ENCODE data around the gene GPR157.
"Not testable (repeated sequence)": the region's sequence is repeated elsewhere in the genome, so short reads cannot be mapped to it uniquely, and the experiment has no call there.

DNA sequence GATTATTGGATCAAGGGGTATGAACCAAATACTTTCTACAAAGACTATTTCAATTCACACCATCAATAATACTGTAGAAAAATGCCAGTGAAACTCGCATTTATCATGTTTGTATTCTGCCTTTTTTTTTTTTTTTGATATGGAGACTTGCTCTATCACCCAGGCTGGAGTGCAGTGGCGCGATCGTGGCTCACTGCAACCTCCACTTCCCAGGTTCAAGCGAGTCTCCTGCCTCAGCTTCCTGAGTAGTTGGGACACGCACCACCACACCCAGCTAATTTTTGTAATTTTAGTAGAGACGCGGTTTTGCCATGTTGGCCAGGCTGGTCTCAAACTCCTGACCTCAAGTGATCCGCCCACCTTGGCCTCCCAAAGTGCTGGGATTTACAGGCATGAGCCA, 3.1 kb downstream of the GPR157 start:
- not testable (repeated sequence) for TF ChIP-seq TAF1, POLR2A, SPI1, POLR2AphosphoS5 (IDR thresholded peaks at IDR 0.05; ENCODE audit: low read depth, low read length)
